Fibroblast of lung (primary cell): Measurements from ENCODE around the gene DDIT4. TPM values are rescaled to one million over a fixed set of nuclear protein-coding genes. Genes with fewer than 3 reads are reported as not detected.
"Not testable (repeated sequence)": the region's sequence is repeated elsewhere in the genome, so short reads cannot be mapped to it uniquely, and the experiment has no call there.

Experiments used
- DNase-seq, 2 donors: peaks; one replicate each; pipeline versions ENCODE4 v3.0.0 to v3.0.0-alpha.2; 2010; ENCODE audit warnings: low read depth in 2 of 2
- H2AFZ ChIP-seq: 2 replicates; pipeline ENCODE4 v1.5.1; 2012; ENCODE audit warnings: low read length, control low read depth, inconsistent platforms
- H3K27ac ChIP-seq: 2 replicates; pipeline ENCODE4 v1.5.1; 2011; ENCODE audit warnings: low read length, control low read depth; ENCODE audit not compliant: insufficient read depth
- H3K27me3 ChIP-seq: 2 replicates; pipeline ENCODE4 v1.5.1; 2011; ENCODE audit warnings: mild to moderate bottlenecking, low read length; ENCODE audit not compliant: control insufficient read depth, insufficient read depth
- H3K36me3 ChIP-seq: 2 replicates; pipeline ENCODE4 v1.5.1; 2011; ENCODE audit warnings: low read length; ENCODE audit not compliant: control insufficient read depth, insufficient read depth
- H3K4me1 ChIP-seq: 2 replicates; pipeline ENCODE4 v1.5.1; 2011; ENCODE audit warnings: low read length; ENCODE audit not compliant: control insufficient read depth, insufficient read depth; ENCODE audit errors: extremely low read depth
- H3K4me2 ChIP-seq: 2 replicates; pipeline ENCODE4 v1.5.1; 2011; ENCODE audit warnings: low read length, control low read depth; ENCODE audit not compliant: insufficient read depth; ENCODE audit errors: extremely low read depth
- H3K4me3 ChIP-seq, 4 experiments: fragments of 200-600 bp in 1 of 4; sonication (generic) in 1 of 4; replicated peaks in 1 of 4; 2 replicates each; pipeline ENCODE4 v1.5.1; 2011 to 2016; ENCODE audit warnings: low read length in 4 of 4, low read depth in 3 of 4, mild to moderate bottlenecking in 3 of 4, control low read depth in 2 of 4, inconsistent platforms in 1 of 4, mixed read lengths in 1 of 4; ENCODE audit not compliant: insufficient read depth in 1 of 4; ENCODE audit errors: control extremely low read depth in 1 of 4
- H3K79me2 ChIP-seq: 2 replicates; pipeline ENCODE4 v1.5.1; 2012; ENCODE audit warnings: mild to moderate bottlenecking, low read length, inconsistent platforms; ENCODE audit not compliant: control insufficient read depth, insufficient read depth
- H3K9ac ChIP-seq: 2 replicates; pipeline ENCODE4 v1.5.1; 2011; ENCODE audit warnings: mild to moderate bottlenecking, low read length, control low read depth; ENCODE audit not compliant: insufficient read depth
- H3K9me3 ChIP-seq: 2 replicates; pipeline ENCODE4 v1.5.1; 2012; ENCODE audit warnings: low read depth, low read length; ENCODE audit not compliant: control insufficient read depth, insufficient read depth
- H4K20me1 ChIP-seq: 2 replicates; pipeline ENCODE4 v1.5.1; 2011; ENCODE audit warnings: low read length; ENCODE audit not compliant: control insufficient read depth, insufficient read depth; ENCODE audit errors: extremely low read depth
- CTCF ChIP-seq, 2 donors: IDR thresholded peaks in 1 of 2; conservative IDR thresholded peaks in 1 of 2; 1 replicate in 1 of 2; 2 replicates in 1 of 2; pipeline ENCODE4 v1.5.1; 2011 to 2012; ENCODE audit warnings: low read length in 2 of 2, control low read depth in 1 of 2, inconsistent platforms in 1 of 2, low read depth in 1 of 2, mild to moderate bottlenecking in 1 of 2
- EZH2 ChIP-seq: IDR thresholded peaks from 2 replicates; pipeline ENCODE4 v1.5.1; 2012; ENCODE audit warnings: low read length, control low read depth, mild to moderate bottlenecking; ENCODE audit errors: missing control alignments
- polyA minus RNA-seq: library from RNA; depleted of rRNA, polyadenylated mRNA; stranded (reverse); fragments of >200 nt; gene quantifications from 2 replicates; pipeline ENCODE4 v1.2.3, GENCODE V29; 2011; ENCODE audit warnings: low replicate concordance
- polyA plus RNA-seq, 2 donors: library from polyadenylated mRNA; depleted of rRNA in 1 of 2; stranded (reverse) in 1 of 2; unstranded in 1 of 2; fragments of >200 nt; gene quantifications; 2 replicates each; pipeline ENCODE4 v1.2.1, GENCODE V29; 2011 to 2012; ENCODE audit warnings: missing spikeins in 1 of 2
- total RNA-seq: library from RNA; depleted of rRNA; stranded (reverse); fragments of >200 nt; gene quantifications from 2 replicates; pipeline ENCODE4 v1.2.1, GENCODE V29; 2014

DDIT4 gene
- total RNA-seq (662 and 712 TPM in 2 replicates), polyA plus RNA-seq (26.3 and 51.3 TPM in 2 replicates), polyA minus RNA-seq (16.6 and 31.2 TPM in 2 replicates)
- 41.9 and 71.5 TPM in 2 replicates for polyA plus RNA-seq (2012)

- Histone ChIP-seq H3K79me2 (peaks cover 20% of the 10 kb centered on the region), H3K4me2 (peak within 1 kb of the TSS; percentile 97), H3K9me3 (no peaks in the 10 kb centered on the region), H3K36me3 (peaks cover 10% of the 10 kb centered on the region), H3K27ac (peak within 1 kb of the TSS; percentile 88), H4K20me1 (no peaks in the 10 kb centered on the region), H3K4me1 (peaks cover 11% of the 10 kb centered on the region), H3K4me3 (peak within 1 kb of the TSS; percentile 60 to 98 (median 94)), H3K9ac (peak within 1 kb of the TSS; percentile 84), H3K27me3 (no peaks in the 10 kb centered on the region), H2AFZ (peak within 1 kb of the TSS; percentile 48)
- no peak for TF ChIP-seq CTCF (conservative IDR thresholded peaks at IDR 0.05 in 1 of 2, IDR thresholded peaks at IDR 0.05 in 1 of 2; ENCODE audit: low read depth in 1 of 2, low read length in 2 of 2)
- TF ChIP-seq EZH2 = no peak
- DNase-seq = peak; percentile 99 to 100
Measured at GRCh38 chr10:72273410-72274212, at the start of gene DDIT4. Gene DDIT4, plus strand, starts transcription at chr10:72273924. Its CDS starts 293 bp downstream, at chr10:72274217.

GRCh38 chr10:72224191-72224590, 49.5 kb upstream of the DDIT4 start:
- DNase-seq, H3K4me3 ChIP-seq, H3K27ac ChIP-seq, H3K27me3 ChIP-seq, H3K4me2 ChIP-seq, H3K4me1 ChIP-seq, H3K9me3 ChIP-seq, H3K79me2 ChIP-seq, H3K36me3 ChIP-seq, H2AFZ ChIP-seq, H4K20me1 ChIP-seq, H3K9ac ChIP-seq: not testable (repeated sequence)

GRCh38 chr10:72226418-72227027, 47.2 kb upstream of the DDIT4 start:
- Histone ChIP-seq H3K9me3 (no peaks in the 10 kb centered on the region), H4K20me1 (no peaks in the 10 kb centered on the region), H2AFZ (no peak overlapping the region), H3K79me2 (no peaks in the 10 kb centered on the region), H3K4me2 (no peak overlapping the region), H3K36me3 (no peaks in the 10 kb centered on the region), H3K27me3 (no peaks in the 10 kb centered on the region), H3K4me1 (no peaks in the 10 kb centered on the region), H3K4me3 (no peak overlapping the region), H3K9ac (no peak overlapping the region), H3K27ac (no peak overlapping the region)
- TF ChIP-seq EZH2 (no peak), CTCF (conservative IDR thresholded peaks at IDR 0.05 in 1 of 2, IDR thresholded peaks at IDR 0.05 in 1 of 2; ENCODE audit: low read depth in 1 of 2, low read length in 2 of 2) (no peak)
- DNase-seq = no peak
